Measurements from ENCODE around the gene AIF1.

DNA sequence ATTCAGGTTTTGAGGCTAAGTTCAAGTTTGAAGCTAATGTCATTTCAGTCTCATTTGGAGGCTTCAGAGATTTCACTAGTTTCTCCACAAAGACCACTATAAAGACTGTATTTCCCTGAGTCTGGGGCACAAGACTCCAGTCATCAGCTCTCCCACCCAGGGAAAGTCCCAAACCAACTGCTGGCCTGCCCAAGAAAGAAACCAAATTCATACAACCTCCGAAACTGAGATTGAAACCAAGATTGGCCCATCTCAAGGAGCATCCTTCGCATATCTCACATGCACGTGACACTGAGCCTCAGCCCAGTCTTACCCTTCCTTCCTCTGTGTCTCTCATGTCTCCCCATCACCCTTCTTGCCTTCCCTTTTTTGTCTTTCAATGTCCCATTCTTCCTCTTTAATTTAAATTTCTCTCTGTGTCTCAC, 46.5 kb upstream of the AIF1 start:
- TF ChIP-seq POLR2A (IDR thresholded peaks at IDR 0.05; ENCODE audit: low read depth, low read length) (peak; percentile 38; the same call in 1 of the 2 replicates), POLR2AphosphoS5 (IDR thresholded peaks at IDR 0.05; ENCODE audit: low read depth, low read length) (0 out of 2 replicates have a peak, but pooled peaks have one; percentile 29), TAF1 (IDR thresholded peaks at IDR 0.05; ENCODE audit: low read depth, low read length) (no peak), PAX5 (IDR thresholded peaks at IDR 0.05; ENCODE audit: insufficient read depth, low read length, severe bottlenecking) (no peak)
